IPS DF 4.7 (cell line): Measurements from ENCODE around the gene VARS1.
"Not testable (repeated sequence)": the region's sequence is repeated elsewhere in the genome, so short reads cannot be mapped to it uniquely, and the experiment has no call there.

Experiments used
- DNase-seq: peaks from one replicate; pipeline ENCODE4 v3.0.0-alpha.2; 2013; ENCODE audit warnings: low spot score; ENCODE audit errors: extremely low read depth

VARS1 gene

DNA sequence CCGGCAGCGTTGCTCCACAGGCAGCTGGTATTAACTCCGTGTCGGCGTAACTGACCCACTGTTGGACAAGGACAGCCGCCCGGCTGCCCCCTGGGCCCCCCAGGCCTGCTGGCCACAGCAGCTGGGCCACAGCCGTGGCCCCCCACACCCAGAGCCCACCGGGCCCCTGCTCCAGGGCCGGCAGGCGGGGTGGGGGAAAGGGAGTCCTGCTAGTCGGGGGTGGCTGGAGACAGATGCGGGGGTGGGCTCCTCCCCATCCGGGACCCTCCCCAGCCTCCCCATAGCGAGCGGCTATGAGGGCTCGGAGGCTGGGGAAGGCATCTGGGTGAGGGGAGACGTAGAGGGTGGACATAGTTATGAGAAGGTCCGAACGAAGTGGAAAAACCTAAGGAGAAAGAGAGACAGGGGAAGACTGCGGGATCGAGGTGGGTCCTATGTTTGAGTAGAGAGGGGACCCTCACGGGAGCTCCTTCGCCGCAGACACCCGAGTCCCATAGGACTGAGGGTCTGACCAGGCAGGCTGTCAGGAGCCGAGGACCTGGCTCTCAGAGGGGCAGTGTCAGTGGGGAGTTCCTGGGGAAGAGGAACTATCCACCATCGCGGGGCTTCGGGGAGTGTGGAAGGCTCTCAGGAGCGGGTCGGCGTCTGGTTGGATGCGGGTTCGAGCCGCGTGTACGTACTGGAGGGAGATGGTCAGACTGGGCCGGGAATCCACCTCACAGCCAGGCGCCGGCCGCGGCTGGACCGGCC, 511 bp downstream of the VARS1 start:
- no peak for DNase-seq

DNA sequence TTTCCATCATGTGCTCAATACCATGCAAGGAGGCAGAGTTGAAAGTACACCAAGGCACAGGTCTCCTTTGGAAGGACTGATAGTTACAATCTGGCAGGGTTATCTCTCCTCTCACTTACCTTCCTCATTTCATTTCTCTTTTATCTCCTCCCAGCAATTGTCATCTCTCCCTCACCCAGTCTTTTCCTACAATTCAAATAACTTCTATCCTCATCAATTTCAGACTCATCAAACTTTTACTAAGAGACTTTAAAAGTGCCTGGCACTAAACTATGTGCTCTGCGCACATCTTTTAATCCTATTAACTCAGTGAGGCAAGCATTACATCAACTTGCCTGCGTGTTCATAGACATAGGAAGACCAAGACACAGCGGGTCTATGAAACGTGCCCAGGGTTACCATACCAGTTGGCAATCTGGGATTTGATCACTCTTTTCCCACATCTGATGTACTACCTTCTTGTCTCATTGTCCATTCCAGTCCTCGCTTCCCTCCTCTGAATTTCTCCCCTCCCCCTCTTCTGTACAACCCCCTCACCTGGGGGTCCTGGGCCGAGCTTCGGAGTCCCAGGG, 1.2 kb downstream of the VARS1 start:
- DNase-seq, result no peak

DNA sequence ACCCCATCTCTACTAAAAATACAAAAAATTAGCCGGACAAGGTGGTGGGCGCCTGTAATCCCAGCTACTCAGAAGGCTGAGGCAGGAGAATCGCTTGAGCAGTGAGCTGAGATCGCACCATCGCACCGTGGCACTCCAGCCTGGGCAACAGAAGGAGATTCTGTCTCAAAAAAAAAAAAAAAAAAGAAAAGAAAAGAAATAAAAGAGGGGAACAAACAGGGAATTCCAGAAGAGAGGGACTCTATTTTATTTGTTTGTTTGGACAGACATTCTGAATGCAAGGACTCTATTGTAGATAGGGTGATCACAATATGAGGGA, 1.7 kb downstream of the VARS1 start:
- not testable (repeated sequence) for DNase-seq

DNA sequence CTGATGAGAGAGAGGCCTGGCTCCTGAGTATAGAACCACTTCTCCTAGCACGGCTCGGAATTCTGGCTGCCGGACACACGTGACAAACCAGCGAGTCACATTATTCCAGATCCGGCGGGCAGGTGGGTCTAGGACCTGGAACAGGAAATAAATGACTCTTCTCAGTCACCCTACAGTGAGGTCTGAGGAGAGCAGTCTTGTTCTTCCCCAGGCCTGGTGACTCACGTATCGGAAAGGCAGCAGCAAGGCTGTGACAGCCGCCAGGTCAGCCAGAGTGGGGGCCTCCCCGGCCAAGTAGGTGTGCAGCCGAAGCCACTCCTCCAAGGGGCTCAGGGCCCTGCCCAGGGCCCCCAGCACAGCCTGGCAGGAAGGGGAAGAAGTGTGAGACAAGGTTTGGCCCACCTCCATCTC, 2.8 kb downstream of the VARS1 start:
- no peak for DNase-seq

DNA sequence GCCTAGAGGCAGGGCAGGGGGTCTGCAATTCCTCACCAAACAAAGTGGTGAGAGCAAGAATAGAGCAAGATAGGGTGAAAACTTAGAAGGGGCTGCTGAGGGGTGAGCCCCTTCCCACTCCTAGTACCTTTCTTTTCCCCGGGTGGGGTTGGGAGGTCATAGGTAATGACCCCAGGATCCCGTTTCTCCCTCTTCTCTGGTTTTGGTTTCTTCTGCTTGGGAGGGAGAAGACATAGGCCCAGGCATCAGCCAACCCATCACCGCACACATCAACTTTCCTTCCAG, 3.5 kb downstream of the VARS1 start:
- DNase-seq, result no peak

DNA sequence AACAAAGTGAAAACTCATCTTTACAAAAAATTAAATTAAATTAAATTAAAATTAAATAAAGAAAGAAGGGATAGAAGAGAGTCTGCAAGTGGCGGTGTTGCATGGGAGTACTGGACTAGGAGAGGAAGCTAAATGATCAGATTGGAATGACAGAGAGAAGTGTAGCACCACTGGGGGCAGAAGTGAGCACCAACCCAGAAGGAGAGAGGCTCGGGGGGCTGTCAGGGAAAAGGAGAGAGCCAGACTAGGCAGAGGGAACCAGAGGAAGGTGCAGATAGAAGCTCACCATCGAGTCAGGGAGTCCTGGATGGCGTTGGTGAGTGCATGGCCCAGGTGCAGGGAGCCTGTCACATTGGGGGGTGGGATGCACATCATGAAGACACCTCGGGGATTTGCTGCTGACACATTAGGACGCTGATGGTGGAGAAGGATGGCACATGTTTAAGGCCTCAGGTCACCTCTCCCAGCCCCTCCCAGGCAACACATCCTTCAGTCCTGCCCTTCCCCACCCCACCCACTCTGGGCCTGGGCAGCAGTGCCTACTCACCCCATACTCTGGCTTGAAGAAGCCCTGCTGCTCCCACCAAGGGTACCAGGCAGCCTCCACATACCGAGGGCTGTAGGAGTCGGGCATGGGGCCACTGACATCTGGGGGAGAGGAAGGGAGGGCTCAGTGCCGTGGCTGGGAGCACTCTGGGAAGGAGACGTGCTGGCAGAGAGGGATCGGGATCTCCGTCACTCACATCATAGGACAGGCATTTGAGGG, 4.0 kb downstream of the VARS1 start:
- no peak for DNase-seq

DNA sequence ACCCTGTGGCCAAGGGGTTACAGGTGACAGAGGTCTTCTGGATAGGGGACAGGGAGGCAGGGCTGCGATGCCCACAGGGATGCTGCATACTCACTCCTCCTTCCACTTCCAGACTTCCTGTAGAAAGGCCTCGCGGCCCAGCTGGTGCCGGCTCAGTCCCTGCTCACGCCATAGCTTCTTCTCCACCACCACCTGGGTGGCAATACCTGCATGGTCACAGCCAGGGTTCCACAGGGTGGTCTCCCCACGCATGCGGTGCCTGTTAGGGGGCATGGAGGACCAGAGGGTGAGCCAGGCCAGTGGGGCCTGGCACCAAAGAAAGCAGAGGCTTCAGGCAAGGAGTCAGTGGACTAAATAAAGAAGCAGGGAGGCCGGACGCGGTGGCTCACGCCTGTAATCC, 10.1 kb downstream of the VARS1 start:
- no peak for DNase-seq

DNA sequence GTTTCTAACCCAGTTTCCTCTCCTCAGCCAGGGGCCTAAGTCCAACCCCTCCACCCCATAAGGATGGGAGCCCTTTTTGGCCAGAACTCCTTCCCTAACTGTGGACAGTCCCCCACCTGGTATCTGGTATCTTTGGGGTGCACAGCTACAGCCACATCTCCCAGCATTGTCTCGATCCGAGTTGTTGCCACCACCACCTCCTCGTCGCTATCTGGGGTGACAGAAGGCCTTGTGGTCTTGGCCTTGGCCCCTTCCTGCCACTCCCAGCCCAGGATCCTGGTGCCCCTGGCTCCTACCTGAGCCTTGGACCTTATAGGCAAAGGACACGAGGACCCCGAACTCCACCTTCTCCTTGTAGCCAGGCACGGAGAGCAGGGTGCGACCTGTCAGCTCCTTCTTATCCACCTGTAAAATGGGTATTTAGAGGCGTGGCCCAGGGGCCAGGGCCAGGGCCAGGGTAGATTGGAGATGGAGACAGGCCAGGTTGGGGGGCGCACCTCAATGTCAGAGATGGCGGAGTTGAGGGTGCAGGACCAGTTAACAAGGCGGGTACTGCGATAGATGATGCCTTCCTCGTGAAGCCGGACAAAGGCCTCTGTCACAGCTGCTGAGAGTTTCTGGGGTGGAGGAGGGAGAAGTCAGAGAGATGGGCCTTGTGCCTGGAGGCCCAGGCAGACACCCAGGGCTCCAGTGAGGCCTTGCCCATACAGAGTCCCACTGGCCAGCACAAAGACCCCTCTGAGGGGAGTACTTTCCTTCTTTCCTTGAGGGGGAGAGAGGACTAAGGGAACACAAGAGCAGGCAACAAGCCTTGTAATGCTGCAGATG, 11.2 kb downstream of the VARS1 start:
- no peak for DNase-seq

DNA sequence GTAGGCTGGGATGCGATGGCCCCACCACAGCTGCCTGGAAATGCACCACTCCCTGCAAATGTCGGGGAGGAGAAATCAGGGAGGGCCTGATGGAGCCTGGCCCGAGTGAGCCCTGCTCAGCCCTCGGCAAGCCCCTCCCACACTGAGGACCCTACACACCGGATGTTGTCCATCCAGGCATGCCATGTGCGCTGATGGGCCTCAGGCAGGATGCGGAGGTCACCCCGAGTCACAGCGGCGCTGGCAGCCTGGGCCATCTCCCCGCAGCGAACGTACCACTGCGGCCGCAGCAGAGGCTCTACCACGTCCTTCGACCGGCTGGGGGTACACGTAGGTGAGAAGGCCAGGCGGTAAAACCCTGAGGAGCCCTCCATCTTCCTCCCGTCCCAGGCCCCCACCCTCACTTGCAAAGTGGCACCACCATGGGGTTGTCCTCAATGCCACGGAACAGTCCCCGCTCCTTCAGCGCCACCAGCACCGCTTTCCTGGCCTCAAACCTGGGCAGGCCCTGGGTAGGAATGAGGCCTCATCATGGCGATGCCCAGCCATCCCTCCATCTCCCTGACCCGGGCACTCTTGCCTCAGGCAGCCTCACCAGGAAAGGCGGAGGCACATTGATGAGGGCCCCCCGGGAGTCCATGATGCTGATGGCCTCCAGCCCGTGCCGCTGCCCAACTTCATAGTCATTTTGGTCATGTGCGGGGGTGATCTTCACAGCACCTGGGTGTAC, 13.3 kb downstream of the VARS1 start:
- no peak for DNase-seq

DNA sequence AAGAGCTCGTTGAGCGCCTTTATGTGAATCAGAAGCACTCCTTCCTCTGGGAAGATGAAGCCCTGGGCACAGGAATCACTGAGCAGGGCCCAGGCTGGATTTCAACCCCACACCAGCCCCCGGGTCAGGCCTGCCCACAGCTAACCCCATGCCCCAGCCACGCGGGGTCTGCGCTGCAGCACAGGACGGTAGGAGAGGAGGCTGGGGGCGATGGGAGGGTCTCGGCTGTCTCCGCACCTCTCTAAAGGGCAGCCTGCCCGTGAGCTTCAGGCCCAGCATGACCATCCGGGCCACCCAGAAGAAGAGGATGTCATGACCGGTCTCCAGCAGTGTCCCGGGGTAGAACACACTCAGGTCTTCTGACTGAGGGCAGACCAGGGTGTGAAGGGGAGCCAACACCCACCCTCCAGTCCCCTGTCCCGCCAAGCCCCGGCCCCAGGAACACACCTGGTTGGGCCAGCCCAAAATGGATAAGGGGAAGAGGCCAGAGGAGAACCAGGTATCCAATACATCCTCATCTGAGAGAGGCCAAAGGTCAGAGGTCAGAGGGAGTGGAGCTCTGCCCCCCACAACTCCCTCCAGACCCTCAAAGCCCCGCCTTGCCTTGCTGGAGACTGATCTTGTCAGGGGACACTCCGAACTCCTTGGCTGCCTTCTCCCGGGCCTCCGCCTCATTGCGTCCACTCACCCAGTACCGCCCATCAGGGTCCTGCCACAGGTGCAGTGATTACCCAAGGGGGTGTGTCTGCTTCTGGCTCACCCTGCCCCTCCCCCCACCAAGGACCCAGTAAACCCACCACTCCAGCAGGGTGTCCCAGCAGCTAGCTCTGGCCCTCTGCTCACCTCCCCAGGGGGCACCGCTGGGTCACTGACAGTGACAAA, 14.1 kb downstream of the VARS1 start:
- DNase-seq, result no peak

DNA sequence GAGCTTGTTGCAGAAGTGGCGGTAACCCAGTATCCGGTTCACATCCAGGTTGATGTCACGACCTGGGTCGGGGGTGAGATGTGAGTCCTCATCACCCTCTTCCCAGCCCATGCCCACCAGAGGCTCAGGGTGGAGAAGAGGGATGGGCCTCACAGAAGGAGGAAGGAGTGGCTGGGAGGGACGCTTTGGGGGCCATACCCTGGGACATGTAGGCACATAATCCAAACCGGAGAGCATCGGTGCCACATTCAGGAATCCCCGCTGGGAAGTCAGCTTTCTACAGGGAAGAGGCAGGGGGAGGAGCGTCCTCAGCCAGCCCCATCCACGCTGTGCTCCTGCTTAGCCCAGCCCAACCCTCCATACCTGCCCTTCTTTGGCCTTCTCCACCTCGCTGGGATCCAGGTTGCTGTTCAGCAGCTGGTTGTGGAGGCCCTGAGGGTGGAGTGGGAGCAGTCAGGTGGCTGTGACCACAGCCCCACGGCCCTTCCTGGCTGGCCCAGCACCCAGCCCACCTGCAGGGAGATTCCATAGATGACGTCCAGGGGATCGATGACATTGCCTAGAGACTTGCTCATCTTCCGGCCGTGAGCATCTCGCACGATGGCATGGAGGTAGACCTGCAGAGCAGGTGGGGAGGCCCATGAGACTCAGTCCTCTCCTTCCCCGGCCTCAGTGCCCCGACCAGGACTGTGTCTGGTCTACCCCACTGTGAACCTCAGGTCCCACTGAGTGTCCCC, 14.9 kb downstream of the VARS1 start:
- no peak for DNase-seq

DNA sequence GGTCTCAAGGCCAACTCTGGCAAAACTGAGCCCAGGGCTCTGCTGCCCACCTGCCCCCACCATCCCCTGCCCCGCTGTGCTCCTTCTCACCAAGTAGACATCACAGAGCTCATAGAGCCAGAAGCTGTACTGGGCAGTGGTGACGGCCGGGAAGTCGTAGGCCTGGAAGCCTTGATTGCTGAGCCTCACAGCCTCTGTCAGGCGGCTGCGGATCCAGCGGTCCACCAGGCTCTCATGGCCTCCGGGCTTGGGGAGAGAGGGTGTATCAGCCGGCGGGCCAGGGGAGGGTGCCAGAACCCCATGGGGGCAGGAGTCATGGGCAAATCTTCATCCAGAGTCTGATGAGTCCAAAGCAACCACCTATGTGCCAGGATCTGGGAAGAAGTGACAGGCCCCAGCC, 15.6 kb downstream of the VARS1 start:
- no peak for DNase-seq

DNA sequence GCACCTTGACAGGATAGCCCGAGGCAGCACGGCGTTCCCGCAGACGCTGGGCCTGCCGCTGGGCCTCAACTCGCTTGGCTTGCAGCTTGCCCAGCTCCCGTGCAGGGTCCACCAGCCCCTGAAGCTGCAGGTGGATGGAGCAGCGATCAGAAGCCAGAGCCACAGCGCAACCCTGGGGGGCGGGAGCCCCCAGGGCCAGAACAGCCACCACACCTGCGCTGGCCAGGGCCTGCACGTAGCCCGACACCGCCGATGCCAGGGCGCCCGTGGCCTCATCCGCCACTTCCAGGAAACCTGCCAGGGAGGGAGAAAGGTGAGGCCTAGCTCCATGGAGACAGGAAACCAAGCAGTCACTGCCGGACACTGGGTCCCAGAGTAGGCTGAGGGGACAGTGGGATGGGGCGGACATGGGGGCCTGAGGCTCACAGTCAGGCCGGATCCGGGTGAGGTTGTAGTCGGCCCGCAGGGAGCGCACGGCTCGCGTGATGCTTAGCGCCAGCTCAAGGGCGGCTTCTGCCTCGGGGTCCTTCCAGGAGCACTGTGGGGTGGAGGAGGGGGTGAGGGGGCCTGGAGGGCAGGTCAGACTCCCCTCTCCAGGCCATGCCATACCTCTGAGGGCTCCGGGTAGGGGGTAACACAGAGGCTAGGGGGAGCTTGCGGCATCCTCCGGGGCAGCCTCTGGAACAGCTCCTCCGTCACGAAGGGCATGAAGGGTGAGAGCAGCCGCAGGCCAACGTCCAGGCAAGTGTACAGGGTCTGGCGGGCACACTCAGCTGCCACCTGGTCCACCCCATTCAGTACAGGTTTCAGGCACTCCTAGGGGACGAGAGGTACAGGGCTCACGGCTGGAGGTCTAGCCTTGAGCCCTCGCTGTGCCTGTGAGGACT, 16.3 kb downstream of the VARS1 start:
- DNase-seq, result no peak

DNA sequence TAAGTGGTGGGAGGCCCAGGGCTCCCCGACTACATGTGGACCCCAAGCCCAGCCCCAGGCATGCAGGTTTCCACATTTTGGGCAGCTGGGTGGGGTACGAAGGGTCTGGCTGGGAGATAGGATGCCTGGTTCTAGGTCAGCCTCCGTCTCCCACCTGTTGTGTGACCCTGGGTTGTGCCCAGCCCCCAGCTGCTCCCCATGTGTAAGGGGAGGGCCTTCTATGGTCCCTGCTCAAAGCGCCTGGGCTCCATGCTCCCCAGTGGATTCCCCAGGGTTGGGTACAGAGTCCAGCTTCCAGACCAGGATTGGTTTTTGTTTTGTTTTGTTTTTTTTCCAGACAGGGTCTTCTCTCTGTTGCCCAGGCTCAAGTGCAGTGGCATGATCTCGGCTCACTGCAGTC, 17.4 kb downstream of the VARS1 start:
- no peak for DNase-seq

DNA sequence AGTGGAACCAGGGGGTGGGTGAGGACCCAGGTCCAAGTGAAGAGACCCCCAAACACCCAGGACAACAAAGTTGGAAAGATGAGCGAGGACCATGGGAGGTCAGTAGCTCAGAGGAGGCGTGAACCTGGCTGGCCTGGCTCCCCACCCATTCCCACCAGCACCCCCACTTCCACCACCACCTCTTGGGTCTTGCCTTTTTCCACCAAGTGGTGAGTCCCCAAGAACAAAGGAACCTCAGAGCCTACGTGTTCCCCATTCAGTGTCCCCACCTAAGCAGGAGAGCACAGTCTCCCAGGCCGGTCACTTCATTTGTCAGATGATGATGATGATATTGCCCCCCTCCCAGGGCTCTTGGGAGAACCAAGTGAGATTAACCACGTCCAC, 17.9 kb downstream of the VARS1 start:
- no peak for DNase-seq

DNA sequence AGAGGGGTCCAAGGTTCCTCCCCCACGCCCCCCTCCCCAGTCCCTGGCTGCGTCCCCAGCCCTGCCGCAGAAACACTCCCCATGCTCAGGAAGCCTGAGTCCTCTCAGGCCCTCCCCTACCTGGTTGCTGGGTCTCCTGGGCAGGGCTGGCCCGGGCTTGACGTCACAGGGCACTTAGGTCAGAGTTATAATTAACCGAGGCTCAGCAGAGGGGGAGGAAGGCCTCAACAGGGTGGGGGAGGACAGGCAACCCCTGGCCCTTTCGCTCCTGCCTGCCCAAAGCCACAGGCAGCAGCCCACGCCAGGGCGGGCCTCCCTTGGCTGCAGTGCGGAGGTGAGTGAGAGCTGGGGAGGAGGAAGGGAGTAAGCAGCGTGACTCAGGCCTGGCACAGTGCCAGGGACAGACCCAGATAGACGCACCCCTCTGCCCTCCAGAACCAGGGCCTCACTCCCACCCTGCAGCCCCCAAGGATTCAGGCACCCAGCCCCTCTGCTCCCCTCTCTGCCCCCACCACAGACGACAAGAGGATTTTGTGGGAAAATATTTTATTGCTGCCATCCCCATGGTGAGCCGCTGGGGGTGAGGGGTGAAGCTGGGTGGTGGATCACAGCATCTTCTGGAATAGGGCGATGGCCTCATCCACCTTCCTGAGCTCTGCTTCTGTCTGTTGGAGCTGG, 18.4 kb downstream of the VARS1 start, which contains the start of gene VWA7:
VWA7 (minus strand) TSS at position 340 of the 678 bp plus-strand sequence. CDS start 549 bp downstream, outside the sequence.
- DNase-seq, result no peak

DNA sequence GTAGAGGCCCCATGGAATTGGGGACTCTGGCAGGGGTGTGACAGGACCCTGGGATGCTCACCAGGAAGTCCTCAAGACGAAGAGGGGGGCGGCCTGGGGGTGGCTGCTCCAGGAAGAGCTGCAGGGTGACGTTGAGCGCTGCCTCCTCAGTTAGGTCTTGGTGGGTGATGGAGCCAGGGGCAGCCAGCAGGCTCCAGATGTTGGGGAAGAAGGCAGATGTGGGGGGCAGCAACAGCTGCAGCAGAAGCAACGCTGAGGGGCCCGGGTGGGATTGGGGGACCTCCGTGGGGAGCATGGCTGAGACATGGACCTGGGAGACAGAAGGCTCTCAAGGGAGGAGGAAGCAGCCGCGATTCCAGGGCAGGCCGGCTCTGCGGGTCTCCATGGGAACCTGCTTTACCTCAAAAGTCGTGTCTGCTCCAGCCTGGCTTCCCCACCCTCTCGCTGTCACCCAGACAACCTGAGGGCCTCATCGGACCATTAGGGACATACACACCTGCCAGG, 19.0 kb downstream of the VARS1 start:
- DNase-seq, result no peak
